Measurements from ENCODE around the gene ATP5ME.
"Not testable (repeated sequence)": the region's sequence is repeated elsewhere in the genome, so short reads cannot be mapped to it uniquely, and the experiment has no call there.

The ATP5ME gene

GRCh38 chr4:654503-654845, 19.6 kb downstream of the ATP5ME start:
- no peak for DNase-seq (ENCODE audit: low read depth)

GRCh38 chr4:653831-654502, 20.1 kb downstream of the ATP5ME start:
- no peak for DNase-seq (ENCODE audit: low read depth)

- DNase-seq (ENCODE audit: low read depth), result no peak
These were observed 20.8 kb downstream of the ATP5ME start for GRCh38 chr4:653080-653821.

GRCh38 chr4:651884-652642, 22.0 kb downstream of the ATP5ME start:
- DNase-seq (ENCODE audit: low read depth), result no peak

- DNase-seq (ENCODE audit: low read depth), result no peak
These were observed 22.9 kb downstream of the ATP5ME start for GRCh38 chr4:650951-651883.

GRCh38 chr4:650461-650860, 23.6 kb downstream of the ATP5ME start:
- no peak for DNase-seq (ENCODE audit: low read depth)

GRCh38 chr4:649751-650310, 24.2 kb downstream of the ATP5ME start:
- DNase-seq (ENCODE audit: low read depth), result no peak

- no peak for DNase-seq (ENCODE audit: low read depth)
These were observed 24.8 kb downstream of the ATP5ME start for GRCh38 chr4:649293-649625.

GRCh38 chr4:648579-649292, 25.3 kb downstream of the ATP5ME start:
- DNase-seq (ENCODE audit: low read depth), result no peak

GRCh38 chr4:647481-647880, 26.6 kb downstream of the ATP5ME start:
- no peak for DNase-seq (ENCODE audit: low read depth)

GRCh38 chr4:646460-646859, 27.6 kb downstream of the ATP5ME start:
- no peak for DNase-seq (ENCODE audit: low read depth)

GRCh38 chr4:642366-642765, 31.7 kb downstream of the ATP5ME start:
- DNase-seq (ENCODE audit: low read depth), result not testable (repeated sequence)

- DNase-seq (ENCODE audit: low read depth), result no peak
These were observed 36.4 kb downstream of the ATP5ME start for GRCh38 chr4:637536-638280.

GRCh38 chr4:636628-637159, 37.4 kb downstream of the ATP5ME start:
- DNase-seq (ENCODE audit: low read depth), result no peak

- no peak for DNase-seq (ENCODE audit: low read depth)
These were observed 38.0 kb downstream of the ATP5ME start for GRCh38 chr4:635851-636627.

- DNase-seq (ENCODE audit: low read depth), result not testable (repeated sequence)
These were observed 38.8 kb downstream of the ATP5ME start for GRCh38 chr4:635066-635835.

GRCh38 chr4:634599-634985, 39.5 kb downstream of the ATP5ME start:
- DNase-seq (ENCODE audit: low read depth), result no peak

GRCh38 chr4:633976-634598, 40.0 kb downstream of the ATP5ME start:
- no peak for DNase-seq (ENCODE audit: low read depth)

All from stimulated activated CD4-positive, alpha-beta T cell treated with anti-CD3 and anti-CD28 coated beads, Interleukin-2, amount 100 ng/mL, for 4 hours (primary cell).